Type B pancreatic cell (in vitro differentiated cells): ENCODE measurements around the gene ITSN1. TPM values are rescaled to one million over a fixed set of nuclear protein-coding genes. Genes with fewer than 3 reads are reported as not detected.

Experiments used
- DNase-seq: peaks from one replicate; pipeline ENCODE4 v3.0.0; 2021; ENCODE audit warnings: mixed read lengths; ENCODE audit not compliant: unreplicated experiment; ENCODE audit errors: extremely low spot score
- H3K27ac Mint-ChIP-seq: 2 replicates; pipeline ENCODE4 v1.8.0; 2021; ENCODE audit warnings: mild to moderate bottlenecking, mixed read lengths
- H3K27me3 Mint-ChIP-seq: 2 replicates; pipeline ENCODE4 v1.8.0; 2021; ENCODE audit warnings: mixed read lengths
- H3K36me3 Mint-ChIP-seq: 2 replicates; pipeline ENCODE4 v1.8.0; 2021; ENCODE audit warnings: mixed read lengths
- H3K4me1 Mint-ChIP-seq: one replicate; pipeline ENCODE4 v1.8.0; 2021; ENCODE audit warnings: mixed read lengths; ENCODE audit not compliant: unreplicated experiment
- H3K4me3 Mint-ChIP-seq: 2 replicates; pipeline ENCODE4 v1.8.0; 2021; ENCODE audit warnings: mild to moderate bottlenecking, mixed read lengths
- H3K9me3 Mint-ChIP-seq: 2 replicates; pipeline ENCODE4 v1.8.0; 2021; ENCODE audit warnings: mixed read lengths
- CTCF ChIP-seq: fragments of 200-600 bp; sonication (generic); conservative IDR thresholded peaks from 2 replicates; pipeline ENCODE4 v1.5.0; 2021; ENCODE audit warnings: antibody characterized with exemption, mild to moderate bottlenecking
- total RNA-seq: library from RNA; stranded (reverse); gene quantifications from 2 replicates; pipeline ENCODE4 v1.2.1, GENCODE V29; 2021; ENCODE audit warnings: low replicate concordance

Gene ITSN1
- total RNA-seq, 1 donor from 2014 or later, result 89.1 TPM

DNA sequence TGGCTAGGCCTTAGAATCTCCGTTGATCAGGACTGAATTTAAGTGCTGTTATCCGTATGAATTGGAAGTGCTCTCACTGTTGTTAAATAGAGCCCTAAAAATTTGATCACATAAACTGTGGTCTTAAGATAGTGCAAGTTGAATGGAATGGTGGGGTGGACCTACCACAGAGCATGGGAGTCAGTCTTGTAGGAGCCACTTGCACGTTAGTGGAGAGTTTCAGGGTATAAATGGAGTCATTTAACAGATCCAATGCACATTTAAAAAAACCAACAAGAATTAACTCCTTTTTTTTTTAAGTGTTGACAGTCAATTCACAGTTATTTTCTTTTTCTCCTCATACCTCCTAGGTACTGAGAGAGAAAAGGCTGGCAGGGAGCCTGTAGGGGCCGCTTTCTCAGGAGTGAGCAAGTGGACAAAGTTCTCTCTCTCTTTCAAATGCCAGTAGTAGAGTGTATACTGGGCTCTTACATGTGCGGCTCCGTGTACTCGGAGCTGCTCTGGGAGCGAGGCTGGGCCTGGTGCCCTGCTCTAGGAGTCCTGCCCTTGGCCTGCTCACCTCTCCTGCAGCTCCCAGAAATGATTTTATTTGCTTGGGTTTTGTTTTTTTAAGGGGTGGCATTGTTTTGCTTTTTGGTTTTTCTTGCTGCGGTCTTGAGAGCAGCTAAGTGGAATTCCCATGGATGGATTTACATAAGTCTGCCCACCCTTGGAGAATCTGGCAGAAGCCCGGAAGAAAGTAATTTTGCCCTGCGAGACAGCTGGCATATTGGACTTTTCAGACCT lies 182.0 kb downstream of the ITSN1 start:
- Mint-ChIP-seq H3K4me3 (no peak overlapping the region), H3K27me3 (no peaks in the 10 kb centered on the region), H3K27ac (no peak overlapping the region), H3K36me3 (peaks cover 41% of the 10 kb centered on the region), H3K9me3 (no peaks in the 10 kb centered on the region), H3K4me1 (peaks cover 32% of the 10 kb centered on the region)
- TF ChIP-seq CTCF, result no peak
- DNase-seq, result no peak

GRCh38 chr21:33825419-33825818 lies 183.1 kb downstream of the ITSN1 start:
- Mint-ChIP-seq H3K27me3 (no peaks in the 10 kb centered on the region), H3K4me1 (peaks cover 28% of the 10 kb centered on the region), H3K27ac (no peak overlapping the region), H3K36me3 (peaks cover 49% of the 10 kb centered on the region), H3K4me3 (peak overlapping the region; percentile 11), H3K9me3 (no peaks in the 10 kb centered on the region)
- TF ChIP-seq CTCF, result no peak
- DNase-seq, result no peak

DNA sequence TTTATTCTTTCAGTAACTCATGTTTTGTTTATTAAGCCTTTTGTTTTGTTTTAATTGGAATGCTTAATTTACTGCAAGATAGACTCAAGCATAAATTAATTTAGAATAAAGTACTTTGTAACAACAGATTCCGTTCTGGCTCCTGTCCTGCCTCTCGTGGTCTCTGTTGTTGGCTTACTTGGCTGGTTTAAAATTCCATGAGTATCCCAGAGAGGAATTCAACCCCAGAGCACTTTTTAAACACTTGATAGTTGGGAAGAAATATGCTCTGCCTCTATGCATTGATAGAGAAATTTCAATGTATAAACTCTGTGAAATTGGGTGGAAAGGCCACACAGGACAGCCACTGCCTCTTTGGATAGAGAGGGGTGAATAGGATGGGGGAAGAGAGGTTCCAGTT lies 183.6 kb downstream of the ITSN1 start:
- H3K4me3 Mint-ChIP-seq, result no peak overlapping the region
- H3K27me3 Mint-ChIP-seq, result no peaks in the 10 kb centered on the region
- H3K36me3 Mint-ChIP-seq, result peaks cover 49% of the 10 kb centered on the region
- peaks cover 26% of the 10 kb centered on the region for H3K4me1 Mint-ChIP-seq
- no peak overlapping the region for H3K27ac Mint-ChIP-seq
- DNase-seq, result no peak
- H3K9me3 Mint-ChIP-seq, result no peaks in the 10 kb centered on the region
- no peak for TF ChIP-seq CTCF

- Mint-ChIP-seq H3K4me3 (no peak overlapping the region), H3K9me3 (no peaks in the 10 kb centered on the region), H3K27me3 (no peaks in the 10 kb centered on the region), H3K36me3 (peaks cover 58% of the 10 kb centered on the region), H3K27ac (no peak overlapping the region), H3K4me1 (peaks cover 11% of the 10 kb centered on the region)
- no peak for DNase-seq
- no peak for TF ChIP-seq CTCF
These were observed 185.8 kb downstream of the ITSN1 start for GRCh38 chr21:33828083-33828482.

DNA sequence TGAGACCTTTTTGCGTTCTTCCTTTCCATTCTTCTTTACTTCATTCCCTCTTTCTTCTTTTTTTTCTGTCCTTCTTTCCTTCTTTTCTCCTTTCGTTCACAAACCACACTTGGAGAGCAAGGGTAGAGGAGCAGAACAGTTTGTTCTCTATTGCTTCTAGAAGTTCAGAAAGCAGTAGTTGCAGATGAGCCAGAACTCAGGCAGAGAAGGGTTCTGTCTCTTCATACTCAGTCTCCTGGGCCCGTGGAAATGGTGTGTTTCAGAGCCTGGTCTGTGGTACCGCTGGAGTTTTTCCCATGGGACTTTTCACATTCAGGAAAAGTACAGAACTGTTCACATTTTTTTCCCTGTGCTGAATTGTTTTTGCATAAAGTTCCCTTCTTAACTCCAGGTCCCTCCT lies 186.3 kb downstream of the ITSN1 start:
- no peaks in the 10 kb centered on the region for H3K27me3 Mint-ChIP-seq
- H3K36me3 Mint-ChIP-seq, result peaks cover 56% of the 10 kb centered on the region
- no peak for TF ChIP-seq CTCF
- no peak overlapping the region for H3K4me3 Mint-ChIP-seq
- peaks cover 6% of the 10 kb centered on the region for H3K4me1 Mint-ChIP-seq
- H3K9me3 Mint-ChIP-seq, result no peaks in the 10 kb centered on the region
- no peak for DNase-seq
- H3K27ac Mint-ChIP-seq, result no peak overlapping the region
